Activated gamma-delta T cell (primary cell): ENCODE measurements around the gene EP400.
"Not testable (repeated sequence)": the region's sequence is repeated elsewhere in the genome, so short reads cannot be mapped to it uniquely, and the experiment has no call there.

ENCODE experiments used
- DNase-seq: peaks from one replicate; lab custom pipeline; 2025; lab: John Stamatoyannopoulos, UW

EP400 gene

GRCh38 chr12:132066749-132067148 lies 117.0 kb downstream of the EP400 start:
- no peak for DNase-seq

GRCh38 chr12:132067182-132067581 lies 117.4 kb downstream of the EP400 start:
- no peak for DNase-seq

- DNase-seq, result no peak
These were observed 118.5 kb downstream of the EP400 start for GRCh38 chr12:132068250-132068649.

- DNase-seq, result no peak
These were observed 119.7 kb downstream of the EP400 start for GRCh38 chr12:132069336-132069985.

GRCh38 chr12:132070298-132070697 lies 120.6 kb downstream of the EP400 start:
- DNase-seq, result no peak

- no peak for DNase-seq
These were observed 121.5 kb downstream of the EP400 start for GRCh38 chr12:132071040-132071810.

GRCh38 chr12:132071830-132072384 lies 122.2 kb downstream of the EP400 start:
- no peak for DNase-seq

- no peak for DNase-seq
These were observed 124.5 kb downstream of the EP400 start for GRCh38 chr12:132074216-132074615.

- no peak for DNase-seq
These were observed 125.4 kb downstream of the EP400 start for GRCh38 chr12:132075026-132075713.

GRCh38 chr12:132075714-132076553 lies 126.2 kb downstream of the EP400 start:
- no peak for DNase-seq

- DNase-seq, result no peak
These were observed 127.0 kb downstream of the EP400 start for GRCh38 chr12:132076711-132077110.

GRCh38 chr12:132077322-132078100 lies 127.8 kb downstream of the EP400 start:
- DNase-seq, result no peak

GRCh38 chr12:132078190-132078589 lies 128.4 kb downstream of the EP400 start:
- no peak for DNase-seq

GRCh38 chr12:132079200-132079599 lies 129.5 kb downstream of the EP400 start:
- no peak for DNase-seq

- no peak for DNase-seq
These were observed 130.0 kb downstream of the EP400 start for GRCh38 chr12:132079695-132080094.

- DNase-seq, result not testable (repeated sequence)
These were observed 130.8 kb downstream of the EP400 start for GRCh38 chr12:132080515-132080914.

- no peak for DNase-seq
These were observed 131.7 kb downstream of the EP400 start for GRCh38 chr12:132081423-132081822.

- no peak for DNase-seq
These were observed 133.8 kb downstream of the EP400 start for GRCh38 chr12:132083614-132083940.

GRCh38 chr12:132083941-132084620 lies 134.3 kb downstream of the EP400 start:
- DNase-seq, result peak; percentile 92

- DNase-seq, result peak; percentile 41
These were observed 135.0 kb downstream of the EP400 start for GRCh38 chr12:132084621-132085290.
